Central memory CD8-positive, alpha-beta T cell (primary cell): Measurements from ENCODE around the gene TRIM77.
"Not testable (repeated sequence)": the region's sequence is repeated elsewhere in the genome, so short reads cannot be mapped to it uniquely, and the experiment has no call there.

Experiments used
- ATAC-seq: fragments of 150-1000 bp; cut with Tn5 transposase; replicated peaks from 2 replicates; pipeline ENCODE4 v1.10.0; 2022; ENCODE audit warnings: mild to moderate bottlenecking, moderate FRiP score, moderate number of reproducible peaks; ENCODE audit not compliant: poor library complexity, severe bottlenecking; ENCODE audit errors: extremely low read depth
- DNase-seq, 2 donors: peaks; one replicate each; pipeline ENCODE4 v3.0.0; 2021; ENCODE audit warnings: low spot score in 2 of 2
- H3K27ac Mint-ChIP-seq: one replicate; pipeline ENCODE4 v1.8.0; 2022; ENCODE audit warnings: low read depth, mild to moderate bottlenecking, moderate library complexity, mixed read lengths
- H3K27me3 Mint-ChIP-seq: one replicate; pipeline ENCODE4 v1.8.0; 2022; ENCODE audit warnings: mixed read lengths
- H3K36me3 Mint-ChIP-seq: one replicate; pipeline ENCODE4 v1.8.0; 2022; ENCODE audit warnings: mild to moderate bottlenecking, moderate library complexity, mixed read lengths; ENCODE audit not compliant: insufficient read depth
- H3K4me1 Mint-ChIP-seq: one replicate; pipeline ENCODE4 v1.8.0; 2022; ENCODE audit warnings: mixed read lengths
- H3K4me3 Mint-ChIP-seq: one replicate; pipeline ENCODE4 v1.8.0; 2022; ENCODE audit warnings: mild to moderate bottlenecking, moderate library complexity, mixed read lengths
- H3K9me3 Mint-ChIP-seq: one replicate; pipeline ENCODE4 v1.8.0; 2022; ENCODE audit warnings: mixed read lengths

TRIM77 gene, protein sequence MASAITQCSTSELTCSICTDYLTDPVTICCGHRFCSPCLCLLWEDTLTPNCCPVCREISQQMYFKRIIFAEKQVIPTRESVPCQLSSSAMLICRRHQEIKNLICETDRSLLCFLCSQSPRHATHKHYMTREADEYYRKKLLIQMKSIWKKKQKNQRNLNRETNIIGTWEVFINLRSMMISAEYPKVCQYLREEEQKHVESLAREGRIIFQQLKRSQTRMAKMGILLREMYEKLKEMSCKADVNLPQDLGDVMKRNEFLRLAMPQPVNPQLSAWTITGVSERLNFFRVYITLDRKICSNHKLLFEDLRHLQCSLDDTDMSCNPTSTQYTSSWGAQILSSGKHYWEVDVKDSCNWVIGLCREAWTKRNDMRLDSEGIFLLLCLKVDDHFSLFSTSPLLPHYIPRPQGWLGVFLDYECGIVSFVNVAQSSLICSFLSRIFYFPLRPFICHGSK

DNA sequence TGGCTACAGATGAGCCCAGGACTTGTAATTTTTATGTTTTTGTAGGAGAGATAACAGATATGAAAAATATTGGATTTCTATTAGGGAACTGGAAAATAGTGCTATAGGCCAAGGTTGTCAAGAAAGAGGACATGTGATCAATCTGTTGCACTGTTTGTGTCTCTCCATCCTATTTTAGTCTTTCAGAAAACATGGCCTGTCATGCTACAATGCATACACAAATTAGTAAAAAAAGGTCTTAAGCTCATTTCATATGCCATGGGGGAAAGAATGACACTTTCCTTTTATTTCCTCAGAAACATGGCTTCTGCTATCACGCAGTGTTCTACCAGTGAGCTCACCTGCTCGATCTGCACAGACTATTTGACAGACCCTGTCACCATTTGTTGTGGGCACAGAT lies at the start of gene TRIM77:
Gene TRIM77 (plus strand): TSS at position 301 of the 400 bp plus-strand sequence. CDS start 0 bp downstream, at position 301.
- not testable (repeated sequence) for DNase-seq, H3K4me3 Mint-ChIP-seq, H3K36me3 Mint-ChIP-seq, H3K27ac Mint-ChIP-seq, H3K4me1 Mint-ChIP-seq, ATAC-seq, H3K27me3 Mint-ChIP-seq
- peaks cover 16% of the 10 kb centered on the region for H3K9me3 Mint-ChIP-seq

DNA sequence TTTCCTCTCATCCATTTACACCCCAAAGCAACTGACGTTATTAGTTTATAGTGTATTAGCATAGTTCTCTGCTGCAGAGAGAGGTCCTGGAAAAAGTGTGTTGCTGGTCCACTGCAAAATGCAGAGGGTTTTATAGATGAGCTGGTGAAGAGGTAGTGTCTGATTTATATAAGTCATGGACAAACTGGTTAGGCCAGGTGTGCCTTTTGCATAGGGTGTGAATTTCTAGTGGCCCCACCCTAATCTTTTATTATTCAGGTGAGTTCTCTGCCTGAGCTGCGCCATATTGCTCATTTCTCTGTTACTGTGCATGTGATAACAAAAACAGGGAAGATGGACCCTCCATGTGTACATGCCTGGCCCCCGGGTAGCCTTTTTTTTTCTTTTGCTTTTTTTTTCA lies 43.1 kb upstream of the TRIM77 start:
- Mint-ChIP-seq H3K4me3 (no peak overlapping the region), H3K27me3 (no peaks in the 10 kb centered on the region), H3K9me3 (peaks cover 14% of the 10 kb centered on the region), H3K36me3 (no peaks in the 10 kb centered on the region), H3K4me1 (no peaks in the 10 kb centered on the region), H3K27ac (no peak overlapping the region)
- DNase-seq: no peak
- no peak for ATAC-seq

DNA sequence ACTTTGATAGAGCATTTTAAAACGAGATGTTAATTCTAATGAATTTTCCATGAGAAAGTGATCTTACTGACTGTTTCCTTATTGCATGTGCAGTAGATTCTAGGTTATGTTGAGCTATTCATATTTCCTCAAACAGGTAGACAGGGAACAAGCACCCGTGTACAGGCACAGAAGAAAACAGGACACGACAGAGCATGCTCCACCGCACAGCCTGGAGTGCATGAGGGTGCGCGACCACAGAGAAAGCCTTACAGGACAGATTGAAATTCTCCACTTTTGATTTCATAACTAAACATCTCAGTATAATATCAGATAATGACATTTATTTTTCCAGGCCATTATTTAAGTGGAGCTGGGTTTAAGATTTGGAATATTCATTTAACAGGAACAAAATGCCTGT lies 41.9 kb upstream of the TRIM77 start:
- not testable (repeated sequence) for ATAC-seq, DNase-seq, H3K27me3 Mint-ChIP-seq, H3K36me3 Mint-ChIP-seq, H3K27ac Mint-ChIP-seq, H3K4me3 Mint-ChIP-seq, H3K4me1 Mint-ChIP-seq
- H3K9me3 Mint-ChIP-seq: peaks cover 14% of the 10 kb centered on the region

DNA sequence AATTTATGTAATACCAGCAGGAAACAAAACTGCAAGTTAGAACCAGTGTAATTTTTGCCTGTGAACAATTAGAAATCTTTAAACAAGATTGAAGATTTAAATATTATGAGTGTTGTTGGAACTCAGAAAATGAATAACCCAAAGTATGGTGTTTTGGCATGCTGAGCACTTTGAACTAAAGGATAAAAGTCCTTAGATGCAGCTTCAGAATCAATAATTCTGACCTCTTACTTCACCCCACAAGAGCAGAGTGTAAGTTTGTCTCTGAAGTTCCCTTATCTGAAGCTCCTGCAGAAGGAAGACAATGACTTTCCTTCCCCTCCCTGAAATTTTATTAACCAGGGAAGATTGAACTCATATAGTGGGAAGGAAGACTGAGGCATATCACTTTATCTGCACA lies 40.5 kb upstream of the TRIM77 start:
- H3K4me1 Mint-ChIP-seq: not testable (repeated sequence)

DNA sequence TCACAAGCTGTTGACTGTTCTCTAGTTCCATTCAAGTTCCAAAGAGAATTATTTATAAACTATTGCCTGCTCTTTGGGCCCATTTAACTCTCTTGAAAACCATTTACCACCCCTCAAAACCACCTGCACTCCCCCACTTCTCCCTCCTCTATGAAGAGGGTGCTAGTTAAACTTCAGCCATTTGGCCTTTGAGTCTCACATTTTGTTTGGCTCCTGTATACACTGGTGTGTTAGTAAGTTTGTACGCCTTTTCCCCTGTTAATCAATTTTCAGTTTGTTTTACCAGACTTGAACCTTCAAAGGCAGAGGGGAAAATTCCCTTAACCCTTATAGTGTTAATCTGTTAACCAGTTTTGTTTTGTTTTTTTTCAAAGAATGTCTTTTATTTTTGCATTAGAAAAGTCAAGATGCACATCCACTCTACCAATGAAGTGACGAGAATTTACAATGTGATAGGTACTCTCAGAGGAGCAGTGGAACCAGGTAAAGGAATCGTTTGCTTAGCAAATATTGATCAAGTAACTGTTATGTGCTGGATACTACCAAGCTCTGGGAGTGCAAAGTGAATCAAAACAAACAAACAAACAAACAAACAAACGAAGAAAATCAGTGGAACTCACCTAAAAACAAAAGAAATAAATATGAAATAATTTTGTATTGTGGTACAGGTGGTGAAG lies 40.0 kb upstream of the TRIM77 start:
- H3K36me3 Mint-ChIP-seq, DNase-seq, H3K4me3 Mint-ChIP-seq, H3K27me3 Mint-ChIP-seq, H3K27ac Mint-ChIP-seq, ATAC-seq, H3K4me1 Mint-ChIP-seq: not testable (repeated sequence)
- peaks cover 12% of the 10 kb centered on the region for H3K9me3 Mint-ChIP-seq

More for the DNA sequence above, 40.5 kb upstream of the TRIM77 start:
- not testable (repeated sequence) for H3K4me3 Mint-ChIP-seq, H3K27me3 Mint-ChIP-seq, ATAC-seq, DNase-seq, H3K36me3 Mint-ChIP-seq, H3K27ac Mint-ChIP-seq
- peaks cover 14% of the 10 kb centered on the region for H3K9me3 Mint-ChIP-seq

DNA sequence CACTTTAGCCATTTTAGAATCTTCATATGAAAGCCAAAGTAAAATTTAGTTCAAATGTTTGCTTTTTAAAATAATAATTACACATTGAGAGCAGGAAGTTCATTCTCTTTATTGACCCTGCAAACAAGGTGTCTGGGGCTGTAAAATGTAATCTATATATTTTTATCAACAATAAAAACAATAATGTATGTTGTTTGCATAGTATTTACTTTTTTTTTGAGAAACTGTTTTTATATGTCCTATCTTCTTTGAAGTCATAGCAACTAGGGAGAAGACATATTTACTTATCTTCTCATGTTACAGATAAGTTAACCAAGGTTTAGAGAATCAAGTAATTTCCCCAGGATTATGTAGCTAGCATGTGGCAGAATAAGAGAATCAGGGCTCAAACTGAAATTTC lies 37.6 kb upstream of the TRIM77 start:
- not testable (repeated sequence) for DNase-seq, H3K4me1 Mint-ChIP-seq, H3K27ac Mint-ChIP-seq, H3K4me3 Mint-ChIP-seq, H3K27me3 Mint-ChIP-seq, H3K36me3 Mint-ChIP-seq, ATAC-seq
- H3K9me3 Mint-ChIP-seq: peaks cover 11% of the 10 kb centered on the region

DNA sequence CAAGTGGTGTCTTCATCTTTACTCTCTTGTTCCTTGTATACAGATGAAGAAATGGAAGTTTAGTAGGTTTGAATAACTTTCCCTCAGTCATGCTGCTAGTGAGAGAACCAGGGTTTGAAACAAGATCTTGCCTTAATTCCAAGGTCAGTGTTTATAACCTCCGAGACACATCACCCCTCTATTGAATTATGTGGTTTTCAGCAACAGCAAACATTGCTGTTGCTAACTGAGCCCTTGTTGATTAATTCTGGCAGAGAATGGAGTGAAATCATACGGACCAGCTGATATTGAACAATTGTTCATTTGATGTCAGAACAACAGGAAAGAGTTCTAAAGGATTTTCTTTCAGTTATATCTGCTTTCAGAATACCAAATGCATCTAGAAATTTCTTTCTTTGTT lies 36.7 kb upstream of the TRIM77 start:
- DNase-seq, H3K36me3 Mint-ChIP-seq, H3K4me3 Mint-ChIP-seq, H3K4me1 Mint-ChIP-seq, H3K27ac Mint-ChIP-seq, ATAC-seq, H3K27me3 Mint-ChIP-seq: not testable (repeated sequence)
- H3K9me3 Mint-ChIP-seq: peaks cover 16% of the 10 kb centered on the region

DNA sequence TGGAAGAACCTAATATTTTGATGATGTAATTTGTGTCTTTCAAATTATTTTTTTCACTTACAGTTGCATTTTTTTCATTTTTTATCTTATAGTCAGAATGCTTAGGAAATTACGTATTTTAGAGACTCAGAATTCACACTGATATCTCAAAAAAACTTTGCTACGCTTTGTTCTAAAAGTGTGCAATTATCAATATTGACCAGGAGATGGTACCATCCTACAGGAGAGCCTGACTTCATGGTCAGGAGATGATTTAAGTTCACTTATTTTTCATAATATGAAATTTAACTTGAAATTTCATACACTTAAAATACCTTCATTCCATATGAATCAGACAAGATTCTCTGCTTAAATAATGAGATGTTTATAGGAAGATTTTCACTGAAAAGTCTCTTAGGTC lies 34.7 kb upstream of the TRIM77 start:
- not testable (repeated sequence) for H3K36me3 Mint-ChIP-seq, H3K27me3 Mint-ChIP-seq, H3K4me1 Mint-ChIP-seq, ATAC-seq, DNase-seq, H3K27ac Mint-ChIP-seq, H3K4me3 Mint-ChIP-seq
- peaks cover 22% of the 10 kb centered on the region for H3K9me3 Mint-ChIP-seq

DNA sequence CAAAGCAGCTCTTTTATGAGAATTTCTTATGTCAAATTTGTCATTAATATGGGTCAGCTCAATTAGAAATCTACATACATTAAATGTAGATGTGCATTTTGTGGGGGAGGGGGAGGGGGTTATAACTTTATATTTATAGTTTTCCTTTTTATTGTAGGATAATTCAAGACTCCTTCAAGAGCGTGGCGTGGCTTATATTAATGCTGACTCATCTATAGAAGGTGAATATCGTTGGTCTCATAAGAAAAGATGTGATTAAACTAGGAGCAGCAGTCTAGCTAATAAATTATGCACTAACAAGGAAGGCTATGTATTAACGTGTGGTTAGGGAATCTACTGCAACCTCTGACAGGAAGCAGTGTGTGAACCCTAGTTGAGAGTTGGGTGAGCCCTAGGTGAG lies 34.2 kb upstream of the TRIM77 start:
- not testable (repeated sequence) for H3K4me3 Mint-ChIP-seq, H3K27me3 Mint-ChIP-seq, H3K27ac Mint-ChIP-seq, DNase-seq, ATAC-seq, H3K36me3 Mint-ChIP-seq, H3K4me1 Mint-ChIP-seq
- H3K9me3 Mint-ChIP-seq: peaks cover 20% of the 10 kb centered on the region

DNA sequence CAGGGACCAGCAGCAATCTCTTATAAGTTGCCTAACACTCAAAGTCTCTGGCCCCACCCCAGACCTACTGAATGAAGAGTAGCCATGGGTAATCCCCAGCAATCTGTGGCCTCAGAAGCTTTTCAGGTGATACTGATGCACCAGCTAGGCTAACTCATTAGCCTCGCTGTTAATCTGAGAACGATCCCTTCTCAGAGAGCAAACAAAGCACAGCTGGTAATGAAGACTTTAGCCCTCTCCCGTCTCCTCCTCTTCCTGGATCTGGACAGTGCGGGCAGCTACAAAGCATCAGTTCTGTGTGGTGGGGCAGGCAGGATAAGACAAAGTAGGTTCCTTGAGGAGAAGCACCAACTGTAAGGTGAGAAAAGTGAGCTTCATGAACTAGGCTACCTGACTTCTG lies 3.0 kb upstream of the TRIM77 start:
- H3K4me1 Mint-ChIP-seq, H3K36me3 Mint-ChIP-seq, H3K4me3 Mint-ChIP-seq, H3K27me3 Mint-ChIP-seq, ATAC-seq, DNase-seq, H3K27ac Mint-ChIP-seq: not testable (repeated sequence)
- peaks cover 21% of the 10 kb centered on the region for H3K9me3 Mint-ChIP-seq

DNA sequence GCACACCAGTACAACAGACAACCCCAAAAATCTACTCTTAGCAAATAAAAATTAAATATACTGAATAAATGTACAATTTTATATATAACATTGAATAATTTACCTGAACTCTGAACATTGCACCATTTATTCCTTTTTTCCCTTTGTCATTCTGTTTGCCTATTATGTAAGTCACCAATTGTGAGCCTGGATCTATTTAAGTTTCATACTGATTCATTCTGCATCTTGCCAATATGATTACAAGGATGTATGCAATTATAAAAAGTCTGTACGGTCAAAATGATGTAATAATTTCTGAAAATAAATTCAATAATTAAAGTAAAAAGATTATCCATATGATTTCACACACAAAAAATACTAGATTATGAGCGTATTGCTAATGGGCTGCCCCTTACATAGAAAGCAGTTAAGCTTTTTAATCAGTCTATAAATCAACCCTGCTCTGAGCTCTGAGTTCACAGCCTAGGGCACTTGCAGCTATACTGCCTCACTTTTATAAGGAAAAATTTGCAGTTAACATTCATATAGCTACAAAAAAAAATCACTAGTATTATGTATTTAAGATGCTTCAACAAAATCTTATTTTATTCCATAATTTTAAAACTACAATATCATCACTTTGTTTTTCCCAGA lies 14.9 kb downstream of the TRIM77 start:
- DNase-seq, ATAC-seq, H3K27me3 Mint-ChIP-seq, H3K4me3 Mint-ChIP-seq, H3K36me3 Mint-ChIP-seq, H3K27ac Mint-ChIP-seq, H3K9me3 Mint-ChIP-seq, H3K4me1 Mint-ChIP-seq: not testable (repeated sequence)

DNA sequence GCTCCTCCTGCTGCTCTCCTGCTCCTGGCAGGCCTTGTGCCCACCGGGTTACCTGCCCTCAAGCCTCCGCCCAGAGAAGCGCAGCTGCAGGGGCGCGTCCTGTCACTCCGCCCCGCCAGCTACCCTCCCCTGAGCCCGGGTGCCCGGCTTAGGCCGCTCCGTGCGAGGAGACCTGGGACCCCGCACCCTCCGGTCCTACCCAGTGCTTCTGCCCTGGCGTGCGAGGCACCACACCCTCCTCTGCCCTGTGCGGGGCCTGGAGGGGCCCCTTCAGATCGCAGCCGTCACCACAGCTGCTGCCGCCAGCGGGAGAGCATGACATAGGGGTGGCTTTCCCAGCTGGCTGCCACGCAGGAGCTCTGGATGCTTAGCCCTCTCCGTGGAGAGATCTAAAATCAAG lies 20.1 kb downstream of the TRIM77 start:
- H3K9me3 Mint-ChIP-seq, ATAC-seq, DNase-seq, H3K4me3 Mint-ChIP-seq, H3K27me3 Mint-ChIP-seq, H3K36me3 Mint-ChIP-seq, H3K27ac Mint-ChIP-seq, H3K4me1 Mint-ChIP-seq: not testable (repeated sequence)

DNA sequence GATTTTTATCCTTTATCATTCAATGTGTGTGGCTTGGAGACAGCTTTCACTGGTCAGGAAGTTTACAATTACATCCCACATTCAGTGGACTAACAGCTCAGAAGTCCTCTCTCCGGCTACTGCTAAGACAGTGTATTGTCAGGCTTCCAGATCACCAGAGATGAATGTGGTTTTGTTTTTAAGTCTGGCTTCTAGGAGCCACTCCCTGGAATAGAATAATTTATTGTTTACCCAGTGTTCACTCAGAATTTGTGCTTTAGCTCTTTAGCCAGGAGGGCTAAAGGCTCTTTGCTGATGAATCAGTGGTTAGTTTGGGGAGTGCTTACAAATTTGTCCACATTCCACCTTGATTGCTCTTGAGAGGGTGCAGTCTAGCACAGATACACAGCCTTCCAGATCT lies 26.5 kb downstream of the TRIM77 start:
- peaks cover 5% of the 10 kb centered on the region for H3K9me3 Mint-ChIP-seq
- no peak overlapping the region for H3K4me3 Mint-ChIP-seq
- DNase-seq: no peak
- no peaks in the 10 kb centered on the region for H3K4me1 Mint-ChIP-seq
- ATAC-seq: no peak
- no peak overlapping the region for H3K27ac Mint-ChIP-seq
- H3K36me3 Mint-ChIP-seq: no peaks in the 10 kb centered on the region
- no peaks in the 10 kb centered on the region for H3K27me3 Mint-ChIP-seq
